PC-3 (cell line): ENCODE data around the gene CFAP54.

Source experiments
- EZH2 ChIP-seq: fragments of 300-600 bp; sonication (generic); IDR thresholded peaks from one replicate; pipeline ENCODE4 v1.6.1; 2017; ENCODE audit warnings: antibody characterized with exemption, mild to moderate bottlenecking, low read length; ENCODE audit not compliant: unreplicated experiment
- TF ChIP-seq, protein P1 (sequence below): fragments of 300-600 bp; sonication (generic); conservative IDR thresholded peaks from 2 replicates; pipeline ENCODE4 v1.5.1; 2017; ENCODE audit warnings: antibody characterized with exemption, low read depth, mild to moderate bottlenecking, low read length

DNA sequence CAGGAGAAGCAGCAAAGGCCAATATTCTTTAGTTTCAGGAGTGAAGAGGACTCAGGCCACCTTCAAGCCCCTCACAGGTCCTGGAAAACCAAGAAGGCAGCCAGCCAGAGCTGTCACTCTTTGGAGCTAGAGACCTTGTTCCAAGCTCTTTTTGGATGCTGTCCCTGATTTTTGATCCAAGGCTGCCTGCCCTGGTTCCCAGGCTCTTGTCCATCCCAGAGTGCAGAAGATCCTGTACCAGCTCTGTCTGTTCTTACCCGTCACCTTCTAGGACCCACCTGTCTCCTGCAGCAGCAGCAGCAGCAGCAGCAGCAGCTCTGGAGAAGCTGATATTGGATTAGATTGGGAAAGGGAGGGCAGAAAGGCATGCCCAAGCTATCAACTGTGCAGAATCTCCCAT is 260.6 kb downstream of the CFAP54 start:
- TF ChIP-seq, protein P1, sequence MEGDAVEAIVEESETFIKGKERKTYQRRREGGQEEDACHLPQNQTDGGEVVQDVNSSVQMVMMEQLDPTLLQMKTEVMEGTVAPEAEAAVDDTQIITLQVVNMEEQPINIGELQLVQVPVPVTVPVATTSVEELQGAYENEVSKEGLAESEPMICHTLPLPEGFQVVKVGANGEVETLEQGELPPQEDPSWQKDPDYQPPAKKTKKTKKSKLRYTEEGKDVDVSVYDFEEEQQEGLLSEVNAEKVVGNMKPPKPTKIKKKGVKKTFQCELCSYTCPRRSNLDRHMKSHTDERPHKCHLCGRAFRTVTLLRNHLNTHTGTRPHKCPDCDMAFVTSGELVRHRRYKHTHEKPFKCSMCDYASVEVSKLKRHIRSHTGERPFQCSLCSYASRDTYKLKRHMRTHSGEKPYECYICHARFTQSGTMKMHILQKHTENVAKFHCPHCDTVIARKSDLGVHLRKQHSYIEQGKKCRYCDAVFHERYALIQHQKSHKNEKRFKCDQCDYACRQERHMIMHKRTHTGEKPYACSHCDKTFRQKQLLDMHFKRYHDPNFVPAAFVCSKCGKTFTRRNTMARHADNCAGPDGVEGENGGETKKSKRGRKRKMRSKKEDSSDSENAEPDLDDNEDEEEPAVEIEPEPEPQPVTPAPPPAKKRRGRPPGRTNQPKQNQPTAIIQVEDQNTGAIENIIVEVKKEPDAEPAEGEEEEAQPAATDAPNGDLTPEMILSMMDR = no peak
- TF ChIP-seq EZH2 = no peak
